HG03558 (cell line): ENCODE measurements around the gene NF1.
"Not testable (repeated sequence)": the region's sequence is repeated elsewhere in the genome, so short reads cannot be mapped to it uniquely, and the experiment has no call there.

ENCODE experiments used
- ATAC-seq: cut with Tn5 transposase; IDR thresholded peaks from one replicate; pipeline ENCODE4 v1.9.1; 2021; ENCODE audit warnings: moderate number of reproducible peaks; ENCODE audit not compliant: unreplicated experiment; ENCODE audit errors: extremely low read depth

NF1 gene

DNA sequence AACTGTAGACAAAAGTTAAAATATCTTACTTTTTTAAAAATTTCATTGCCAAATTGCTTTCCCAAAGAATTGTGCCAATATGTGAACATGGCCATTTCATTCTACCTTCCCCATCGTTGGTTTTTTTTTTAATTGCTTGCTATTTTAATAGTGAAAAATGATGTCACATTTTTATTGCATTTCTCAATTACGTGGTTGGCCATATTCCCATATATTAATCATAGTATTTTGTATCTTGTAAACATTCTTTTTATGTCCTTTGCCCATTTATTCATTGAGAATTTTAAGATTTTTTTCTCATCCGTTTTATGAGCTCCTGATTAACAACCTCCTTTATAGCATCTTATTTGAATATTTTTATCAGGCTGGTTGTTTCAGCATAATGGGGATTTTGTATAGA is 195.0 kb downstream of the NF1 start:
- ATAC-seq: no peak

GRCh38 chr17:31291820-31292219 is 197.0 kb downstream of the NF1 start:
- no peak for ATAC-seq

DNA sequence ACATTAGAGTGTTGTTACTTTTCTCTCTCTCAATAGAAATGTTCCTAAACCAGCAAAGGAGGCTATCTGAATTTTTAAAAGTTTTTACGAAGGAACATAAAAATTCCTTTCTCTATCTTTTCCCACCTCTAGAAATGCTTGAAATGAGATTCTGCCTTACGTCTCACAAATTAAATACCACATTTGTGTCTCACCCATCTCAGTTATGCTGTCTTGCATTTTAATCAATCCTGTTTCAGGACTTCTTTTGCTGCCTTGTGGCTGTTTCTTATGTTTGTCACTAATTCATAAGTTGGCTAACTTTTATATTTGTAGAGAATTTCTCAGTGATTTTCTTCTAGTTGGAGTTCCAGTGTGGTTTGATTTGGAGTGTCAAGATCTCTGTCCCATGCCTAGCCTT is 198.8 kb downstream of the NF1 start:
- ATAC-seq: no peak

GRCh38 chr17:31294231-31294630 is 199.5 kb downstream of the NF1 start:
- no peak for ATAC-seq

DNA sequence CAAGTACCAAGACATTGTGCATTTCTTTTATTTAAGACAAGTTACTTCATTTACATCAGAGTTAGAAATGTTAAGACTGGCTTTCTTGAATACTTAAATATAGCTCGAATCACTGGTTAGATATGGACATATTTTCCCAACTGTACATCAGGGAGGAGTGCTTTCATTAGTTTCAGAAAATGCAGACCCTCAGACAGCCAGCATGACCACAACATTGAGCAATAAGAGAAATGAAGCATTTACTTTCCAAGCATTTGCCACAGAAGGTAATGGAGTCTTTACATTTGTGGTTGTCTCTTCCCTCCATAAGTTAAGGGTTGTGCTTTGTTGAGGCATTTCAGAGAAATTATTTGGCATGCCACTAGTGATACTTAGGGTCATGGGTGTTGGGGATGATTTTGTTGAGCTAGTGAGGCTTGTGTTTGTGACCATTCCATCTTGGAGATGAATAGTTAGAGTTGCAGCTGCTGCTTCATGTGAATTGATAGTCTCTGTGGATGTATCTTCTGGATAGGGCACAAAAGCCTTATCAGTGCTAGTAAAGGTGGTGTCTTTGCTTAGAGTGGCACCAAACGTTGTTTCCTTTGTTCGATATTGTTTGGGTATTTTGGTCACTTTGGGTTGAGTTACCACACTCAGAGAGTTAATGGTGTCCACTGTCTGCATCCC is 200.2 kb downstream of the NF1 start:
- ATAC-seq: no peak

GRCh38 chr17:31295489-31295871 is 200.7 kb downstream of the NF1 start:
- ATAC-seq: no peak

- ATAC-seq: no peak
These were observed 201.4 kb downstream of the NF1 start for GRCh38 chr17:31296142-31296541.

GRCh38 chr17:31297090-31297489 is 202.3 kb downstream of the NF1 start, which contains the start of gene OMG:
OMG (minus strand) TSS chr17:31297239; CDS start chr17:31296331, 908 bp downstream.
- ATAC-seq: no peak

- no peak for ATAC-seq
These were observed 204.8 kb downstream of the NF1 start for GRCh38 chr17:31299624-31300023.

- ATAC-seq: no peak
These were observed 212.9 kb downstream of the NF1 start for GRCh38 chr17:31307640-31308039.

DNA sequence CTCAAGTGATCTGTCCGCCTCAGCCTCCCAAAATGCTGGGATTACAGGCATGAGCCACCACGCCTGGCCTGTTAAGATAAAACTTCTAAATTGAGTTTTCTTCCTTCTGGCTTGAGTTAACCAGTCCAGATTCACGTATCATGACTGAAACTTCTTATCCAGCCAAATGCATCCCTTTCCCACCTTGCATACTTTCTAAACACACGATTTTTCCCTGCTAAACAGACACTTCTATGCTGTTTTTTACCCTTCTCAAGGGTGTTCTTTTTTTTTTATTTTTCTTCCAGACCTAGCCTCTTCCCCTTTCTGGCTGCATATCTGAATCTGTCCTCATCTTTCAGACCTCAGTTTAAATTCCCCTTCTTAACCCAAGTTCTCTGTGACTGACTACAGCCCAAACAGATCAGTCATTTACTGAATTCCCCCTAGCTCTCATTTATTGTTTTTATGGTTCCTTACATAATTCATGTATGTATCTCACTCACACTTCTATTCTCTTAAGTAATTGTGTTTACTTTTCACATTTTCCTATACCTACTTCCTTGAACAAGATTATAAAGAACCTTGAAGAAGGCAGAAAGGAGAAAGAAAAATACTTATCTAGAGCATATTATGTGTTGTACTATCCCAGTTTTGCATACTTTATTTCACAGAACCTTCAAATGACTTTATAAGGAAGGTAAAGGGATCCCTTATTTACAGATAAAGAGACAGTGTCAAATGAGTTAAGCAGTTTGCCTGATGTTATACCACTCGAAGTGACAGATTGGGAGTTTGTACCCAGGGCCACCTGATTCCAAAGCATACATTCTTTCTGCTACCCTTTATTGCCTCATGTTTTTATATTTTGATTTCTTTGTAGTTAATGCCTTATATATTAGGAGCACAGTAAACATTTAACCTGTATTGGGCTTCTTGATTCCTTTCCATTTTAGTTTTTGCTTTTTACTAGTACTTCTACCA is 213.9 kb downstream of the NF1 start:
- no peak for ATAC-seq

GRCh38 chr17:31309556-31309955 is 214.8 kb downstream of the NF1 start:
- no peak for ATAC-seq

- ATAC-seq: no peak
These were observed 215.5 kb downstream of the NF1 start for GRCh38 chr17:31310260-31310659.

GRCh38 chr17:31310886-31311285 is 216.1 kb downstream of the NF1 start:
- ATAC-seq: no peak

DNA sequence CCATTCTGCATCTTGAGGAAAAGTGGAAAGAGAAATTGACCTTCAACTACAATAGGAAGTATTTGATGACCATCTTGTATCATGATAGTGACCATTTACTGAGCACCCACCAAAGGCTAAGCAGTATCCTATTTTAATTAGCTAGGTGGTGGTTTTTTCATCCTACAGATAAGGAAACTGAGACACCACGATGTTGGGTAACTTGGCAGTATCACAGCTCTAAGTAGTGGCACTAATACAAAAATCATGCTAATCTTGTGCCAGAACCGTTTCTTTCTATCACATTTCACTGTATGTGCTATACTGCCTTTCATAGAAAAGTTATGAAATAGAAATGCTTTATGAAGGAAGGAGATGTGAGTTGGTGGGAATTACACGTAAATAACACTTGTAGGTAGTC is 216.7 kb downstream of the NF1 start:
- ATAC-seq: no peak

- not testable (repeated sequence) for ATAC-seq
These were observed 217.4 kb downstream of the NF1 start for GRCh38 chr17:31312223-31312622.

DNA sequence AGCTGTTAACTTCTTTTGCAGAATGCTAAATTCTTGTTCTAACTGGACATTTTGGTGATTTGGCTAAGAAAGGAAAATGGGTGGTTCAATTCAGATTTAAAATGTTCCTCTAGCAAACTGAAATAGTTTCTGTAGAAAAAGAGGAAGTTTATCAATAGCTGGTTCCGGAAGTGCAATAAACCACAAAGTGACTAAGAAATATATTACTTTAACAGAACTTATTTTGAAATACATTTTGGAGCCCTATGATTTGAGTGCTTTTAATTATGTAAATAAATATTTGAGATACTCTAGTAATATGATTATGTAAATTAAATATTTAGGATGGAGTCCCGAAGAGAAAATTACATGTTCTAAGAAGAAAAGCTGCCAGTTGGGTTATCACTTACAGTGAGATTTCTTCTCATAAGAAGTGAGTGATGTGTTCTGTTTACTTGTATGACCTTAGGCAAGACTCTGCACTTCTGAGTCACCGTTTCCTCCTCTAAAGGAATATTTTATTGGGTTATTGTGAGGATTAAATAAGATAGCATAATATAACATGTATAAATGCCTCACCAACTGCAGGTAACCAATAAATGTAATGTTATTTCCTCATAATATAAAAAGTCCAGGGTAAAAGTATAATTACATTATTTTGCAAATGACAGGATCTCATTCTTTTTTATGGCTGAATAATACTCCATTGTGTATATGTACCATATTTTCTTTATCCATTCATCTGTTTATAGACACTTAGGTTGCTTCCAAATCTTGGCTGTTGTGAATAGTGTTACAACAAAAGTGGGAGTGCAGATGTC is 219.4 kb downstream of the NF1 start, which contains the start of gene EVI2B:
EVI2B (minus strand) TSS at position 73 of the 800 bp plus-strand sequence. CDS start 8,445 bp downstream, outside the sequence.
- no peak for ATAC-seq

DNA sequence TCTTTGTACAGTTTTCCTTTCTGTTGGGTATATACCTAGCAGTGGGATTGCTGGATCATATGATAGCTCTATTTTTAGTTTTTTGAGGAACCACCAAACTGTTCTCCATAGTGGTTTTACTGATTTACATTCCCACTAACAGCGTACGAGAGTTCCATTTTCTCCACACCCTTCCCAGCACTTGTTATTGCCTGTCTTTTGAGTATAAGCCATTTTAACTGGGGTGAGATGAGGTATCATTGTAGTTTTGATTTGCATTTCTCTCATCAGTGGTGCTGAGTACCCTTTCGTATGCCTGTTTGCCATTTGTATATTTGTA is 220.0 kb downstream of the NF1 start:
- ATAC-seq: no peak

DNA sequence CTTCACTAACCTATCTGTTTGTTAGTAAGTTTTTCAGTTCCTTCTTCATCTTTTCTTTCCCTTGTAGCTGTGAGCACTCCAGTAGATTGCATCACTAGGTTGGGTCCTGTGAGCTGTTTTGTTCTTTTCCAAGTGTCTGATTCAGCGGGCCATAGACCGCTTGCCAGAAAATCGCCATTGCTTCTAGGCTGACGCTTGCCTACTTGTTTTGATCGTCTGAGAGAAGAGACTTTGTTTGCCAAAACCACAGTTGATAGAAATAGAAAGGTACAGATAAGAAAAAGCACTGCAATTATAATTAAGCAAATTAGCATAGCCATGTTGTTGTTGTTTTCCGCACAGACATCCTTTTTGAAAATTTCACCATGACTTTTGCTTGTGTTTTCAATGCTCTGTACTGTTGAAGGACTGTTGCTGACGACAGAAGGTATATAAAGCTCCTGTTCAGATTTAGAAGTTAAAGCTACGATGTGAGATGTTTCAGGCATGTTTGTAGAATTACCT is 223.6 kb downstream of the NF1 start:
- no peak for ATAC-seq

DNA sequence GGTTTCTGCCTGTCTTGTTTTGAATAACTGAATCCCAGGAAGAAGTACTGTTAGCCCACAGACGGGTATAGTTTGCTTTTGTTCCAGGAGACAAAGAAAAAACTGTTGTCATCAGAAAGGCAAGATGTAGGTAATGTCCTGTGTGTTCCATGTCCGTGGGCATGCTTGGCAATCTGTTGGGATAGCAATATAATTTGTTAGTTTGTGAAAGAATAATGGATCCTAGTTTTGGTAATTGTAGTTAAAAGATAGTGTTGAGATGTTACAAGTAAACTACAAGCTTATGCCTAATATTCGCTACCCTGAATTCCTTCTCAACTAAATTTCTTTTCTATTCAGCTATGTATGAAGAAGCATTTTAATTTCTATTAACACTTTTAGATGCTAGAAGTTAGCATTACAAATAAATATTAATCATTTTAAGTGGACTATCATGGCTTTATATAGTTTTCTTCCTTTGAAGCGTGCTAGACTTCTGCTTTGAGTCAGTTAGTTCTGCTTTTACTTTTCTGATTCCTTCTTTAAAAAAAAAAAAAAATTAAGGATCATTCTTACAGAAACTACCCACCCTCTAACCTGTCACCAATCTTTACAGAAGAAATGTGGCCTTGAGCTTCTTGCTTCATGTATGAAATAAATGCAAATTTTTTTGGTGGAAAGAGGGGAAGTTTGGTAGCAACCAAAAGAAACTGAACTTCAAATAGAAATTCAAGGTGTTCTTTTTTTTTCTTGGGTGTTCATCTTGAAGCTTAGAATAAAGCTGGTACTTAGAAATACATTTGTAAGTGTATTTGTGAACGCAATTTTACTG is 224.3 kb downstream of the NF1 start:
- ATAC-seq: no peak
